IPS-NIHi11 (cell line): ENCODE data around the gene RSPRY1.
"Not testable (repeated sequence)": the region's sequence is repeated elsewhere in the genome, so short reads cannot be mapped to it uniquely, and the experiment has no call there.

Experiments used
- DNase-seq: peaks from one replicate; pipeline ENCODE4 v3.0.0; 2012; ENCODE audit warnings: mixed read lengths, low spot score

RSPRY1 gene

DNA sequence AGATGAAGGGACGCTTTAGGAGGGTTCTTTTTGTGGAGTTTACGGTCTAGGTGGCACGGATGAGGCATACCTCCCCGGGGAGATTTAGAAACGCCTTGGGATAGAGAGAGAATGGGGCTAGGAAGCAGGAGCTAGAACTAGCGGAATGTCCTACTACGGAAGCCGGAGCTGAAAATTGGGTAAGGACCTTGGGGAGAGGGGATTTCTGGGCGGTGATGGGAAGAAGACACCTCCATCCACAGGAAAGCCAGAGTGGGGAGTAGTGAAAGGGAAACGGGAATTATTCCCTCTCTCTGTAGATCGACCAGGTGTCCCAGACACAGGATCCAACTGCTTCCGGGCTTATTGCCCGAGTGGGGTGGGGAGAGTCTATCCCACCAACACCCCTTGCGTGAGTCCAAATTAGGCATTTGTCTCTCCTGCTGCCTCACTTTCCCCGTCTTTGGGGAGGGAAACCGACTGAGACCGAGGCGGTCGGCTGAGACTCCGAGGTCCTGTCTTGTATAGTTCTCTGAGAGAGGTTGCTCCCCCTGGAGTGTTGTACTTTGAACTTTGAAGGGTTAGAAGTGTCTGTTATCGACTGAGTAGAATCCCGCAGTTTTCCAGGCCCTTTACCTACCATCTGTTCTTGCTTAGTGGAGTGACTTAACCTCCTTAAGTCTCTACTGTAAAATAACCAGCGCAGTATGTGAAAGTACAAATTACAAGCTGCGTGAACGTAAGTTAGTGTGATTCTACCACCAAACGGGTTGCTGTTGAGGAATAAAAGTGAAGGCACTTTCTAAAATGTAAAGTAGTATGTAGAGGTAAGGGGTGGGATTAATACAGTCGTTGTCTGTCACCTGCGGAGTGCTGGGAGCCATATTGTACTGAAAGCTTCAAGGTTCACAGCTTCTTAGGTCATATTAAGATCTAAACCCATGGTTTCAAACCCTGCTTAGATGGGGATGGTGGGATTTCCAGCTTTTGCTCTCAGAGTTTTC is 1.0 kb downstream of the RSPRY1 start:
- DNase-seq, result peak; percentile 23

DNA sequence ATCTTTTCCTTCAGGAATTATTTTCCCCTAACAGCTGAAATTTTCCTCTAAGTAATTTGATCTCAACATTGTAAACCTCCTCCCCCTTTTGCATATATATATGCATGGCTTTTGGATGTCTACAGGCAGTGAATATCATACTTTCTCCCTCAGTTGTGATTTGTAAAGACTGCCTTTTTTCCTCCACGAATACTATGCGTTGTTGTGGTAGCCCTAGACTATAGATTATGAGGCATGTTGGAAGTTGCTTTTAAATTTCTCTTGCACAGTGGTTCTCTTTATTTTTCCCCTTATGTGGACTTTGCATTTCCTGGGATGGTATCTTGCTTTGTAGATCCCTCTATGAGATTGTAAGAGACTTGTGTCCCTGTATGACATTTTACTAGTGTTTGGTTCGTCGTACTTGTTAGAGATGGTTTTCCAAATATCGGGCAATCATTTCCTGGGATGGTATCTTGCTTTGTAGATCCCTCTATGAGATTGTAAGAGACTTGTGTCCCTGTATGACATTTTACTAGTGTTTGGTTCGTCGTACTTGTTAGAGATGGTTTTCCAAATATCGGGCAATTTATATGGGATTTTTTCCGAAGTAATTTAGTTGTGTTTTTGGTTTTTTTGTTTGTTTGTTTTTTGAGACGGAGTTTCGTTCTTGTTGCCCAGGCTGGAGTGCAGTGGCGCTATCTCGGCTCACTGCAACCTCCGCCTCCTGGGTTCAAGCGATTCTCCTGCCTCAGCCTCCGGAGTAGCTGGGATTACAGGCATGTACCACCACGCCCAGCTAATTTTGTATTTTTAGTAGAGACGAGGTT is 2.0 kb downstream of the RSPRY1 start:
- DNase-seq, result not testable (repeated sequence)

DNA sequence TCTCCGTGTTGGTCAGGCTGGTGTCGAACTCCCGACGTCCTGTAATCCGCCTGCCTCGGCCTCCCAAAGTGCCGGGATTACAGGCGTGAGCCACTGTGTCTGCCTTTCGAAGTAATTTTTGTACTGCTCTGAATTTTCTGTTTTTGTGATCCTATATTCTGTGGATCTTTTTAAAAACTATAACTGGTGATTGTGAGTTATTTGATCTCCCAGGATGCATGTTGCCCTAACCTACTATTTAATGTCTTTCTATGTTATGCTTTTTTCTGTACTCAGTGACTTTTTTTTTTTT is 2.5 kb downstream of the RSPRY1 start:
- DNase-seq, result no peak

DNA sequence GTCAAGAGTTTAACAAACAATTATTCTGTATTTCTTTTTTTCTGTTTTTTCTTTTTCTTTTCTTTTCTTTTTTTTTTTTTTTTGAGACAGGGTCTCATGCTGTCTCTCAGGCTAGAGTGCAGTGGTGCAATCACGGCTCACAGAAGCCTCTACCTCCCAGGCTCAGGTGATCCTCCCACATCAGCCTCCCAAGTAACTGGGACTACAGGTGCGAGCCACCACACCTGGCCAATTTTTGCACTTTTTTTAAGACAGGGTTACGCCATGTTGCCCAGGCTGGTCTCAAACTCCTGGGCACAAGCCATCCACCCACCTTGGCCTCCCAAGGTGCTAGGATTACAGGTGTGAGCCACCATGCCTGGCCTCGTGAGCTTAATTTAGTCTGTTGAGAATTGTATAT is 3.4 kb downstream of the RSPRY1 start:
- DNase-seq, result not testable (repeated sequence)

DNA sequence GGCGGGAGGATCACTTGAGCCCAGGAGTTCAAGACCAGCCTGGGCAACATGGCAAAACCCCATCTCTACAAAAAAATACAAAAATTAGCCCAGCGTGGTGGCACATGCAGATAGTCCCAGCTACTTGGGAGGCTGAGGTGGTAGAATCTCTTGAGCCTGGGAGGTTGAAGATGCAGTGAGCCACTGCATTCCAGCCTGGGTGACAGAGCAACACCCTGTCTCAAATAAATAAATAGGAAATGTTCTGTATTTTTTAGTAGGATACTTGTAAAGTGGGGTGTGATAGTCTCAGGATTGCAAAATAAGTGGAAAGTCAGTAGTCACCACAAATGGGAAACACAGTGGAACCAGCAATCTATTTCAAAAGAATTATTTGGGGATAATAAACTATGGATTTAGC is 4.0 kb downstream of the RSPRY1 start:
- no peak for DNase-seq

DNA sequence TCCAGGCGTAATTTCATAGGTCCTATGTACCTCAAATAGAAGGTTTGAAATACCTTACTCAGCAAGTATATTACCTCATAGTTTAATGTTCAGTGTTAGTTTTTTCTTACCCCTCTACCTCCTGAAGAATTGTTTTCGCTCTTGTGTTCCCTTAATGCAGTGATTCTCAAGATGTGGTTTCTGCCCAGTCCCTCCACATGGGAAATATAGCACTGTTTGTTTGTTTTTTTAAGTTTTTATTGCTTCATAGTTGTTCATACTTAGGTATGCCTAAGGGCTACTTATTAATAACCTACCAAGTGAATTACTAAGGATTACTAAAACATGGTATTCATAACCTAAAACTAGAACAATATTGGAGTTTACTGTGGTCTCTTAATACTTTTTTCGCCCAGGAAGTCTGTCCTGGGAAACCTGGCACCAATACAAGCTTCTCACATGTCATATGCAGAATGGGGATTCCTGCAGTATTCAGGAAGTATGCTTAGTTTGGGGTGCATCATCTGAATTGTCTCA is 5.0 kb downstream of the RSPRY1 start:
- DNase-seq, result no peak

DNA sequence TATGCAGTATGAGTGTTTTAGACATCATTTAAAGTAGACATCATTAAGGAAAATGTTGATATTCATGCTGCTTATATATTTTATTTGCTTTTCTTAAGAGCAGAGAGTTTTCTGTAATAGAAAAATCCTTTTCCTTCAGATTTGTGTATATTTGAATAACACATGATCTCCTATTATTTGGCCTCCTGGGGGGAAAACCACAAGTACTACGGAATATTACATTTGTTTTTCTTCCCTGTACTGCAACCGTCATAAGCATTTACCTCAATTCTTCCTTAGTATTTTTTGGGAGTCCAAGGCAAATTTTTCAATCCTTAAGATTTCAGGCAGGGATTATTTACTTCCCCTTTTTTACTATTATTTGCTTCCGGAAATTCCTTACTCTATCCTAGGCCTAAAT is 6.0 kb downstream of the RSPRY1 start:
- no peak for DNase-seq

DNA sequence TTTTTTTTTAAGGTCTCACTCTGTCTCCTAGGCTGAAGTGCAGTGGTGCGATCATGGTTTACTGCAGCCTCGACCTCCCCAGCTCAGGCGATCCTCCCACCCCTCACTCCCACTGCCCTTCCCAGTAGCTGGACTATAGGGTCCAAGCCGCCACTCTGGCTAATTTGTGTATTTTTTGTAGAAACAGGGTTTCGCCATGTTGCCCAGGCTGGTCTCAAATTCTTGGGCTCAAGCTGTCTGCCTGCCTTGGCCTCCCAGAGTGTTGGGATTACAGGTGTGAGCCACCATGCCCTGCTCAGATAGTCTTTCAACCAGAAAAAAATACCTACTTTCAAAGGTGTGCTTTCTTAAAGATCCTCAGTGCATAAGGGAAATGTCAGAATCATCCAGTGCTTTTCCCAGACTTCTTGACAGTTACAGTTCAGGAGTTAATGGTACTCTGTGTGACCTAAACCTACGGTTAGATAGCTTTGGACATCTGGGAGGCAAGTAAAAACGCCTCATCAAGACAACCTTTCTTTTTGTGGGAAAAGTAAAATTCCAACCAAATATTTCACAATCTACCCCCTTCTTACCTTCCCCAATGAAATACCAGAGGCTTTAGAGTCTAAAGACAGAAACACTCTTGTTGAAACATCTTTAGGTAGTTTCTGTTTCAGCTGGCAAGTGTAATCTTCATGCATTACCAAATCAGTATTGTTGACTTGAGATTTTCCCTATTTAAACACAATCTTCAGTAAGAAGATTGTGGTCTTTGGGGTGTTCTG is 6.8 kb downstream of the RSPRY1 start:
- DNase-seq, result no peak

DNA sequence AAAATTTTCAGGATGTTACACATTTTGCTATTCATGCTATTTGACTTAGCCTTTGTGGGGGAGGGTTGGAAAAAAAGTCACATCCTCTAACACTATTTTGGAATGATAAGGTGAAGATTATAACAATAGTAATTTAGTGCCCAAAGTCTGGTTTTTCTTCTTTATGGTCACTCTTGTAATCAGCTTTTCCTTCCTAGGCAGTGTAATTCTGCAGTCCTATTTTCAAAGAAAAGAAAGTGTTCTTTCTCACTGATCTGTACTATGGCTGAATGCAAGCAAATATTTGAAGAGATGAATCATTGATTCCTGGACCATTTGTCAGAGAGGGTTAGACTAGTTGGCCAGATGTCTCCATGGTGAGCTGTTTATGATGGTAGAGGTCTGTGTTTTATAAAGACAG is 8.4 kb downstream of the RSPRY1 start:
- no peak for DNase-seq

DNA sequence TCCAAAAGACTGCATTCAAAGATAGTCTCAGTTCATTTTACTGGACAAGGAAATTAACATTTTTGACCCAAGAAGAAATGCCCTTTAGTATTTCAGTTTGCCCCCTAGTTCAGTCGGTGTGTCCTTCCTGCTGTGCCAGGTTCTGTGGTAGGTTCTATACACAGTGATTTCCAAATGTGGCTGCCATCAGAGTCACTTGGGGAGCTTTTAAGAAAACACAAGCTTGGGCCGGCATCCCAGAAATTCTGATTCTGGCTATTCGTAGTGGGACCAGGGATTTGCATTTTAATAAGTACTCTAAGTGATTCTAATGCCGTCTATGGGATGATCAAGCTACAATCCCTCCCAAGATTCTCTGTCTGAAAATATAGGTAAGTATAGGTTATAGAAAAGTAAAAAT is 10.2 kb downstream of the RSPRY1 start:
- no peak for DNase-seq

DNA sequence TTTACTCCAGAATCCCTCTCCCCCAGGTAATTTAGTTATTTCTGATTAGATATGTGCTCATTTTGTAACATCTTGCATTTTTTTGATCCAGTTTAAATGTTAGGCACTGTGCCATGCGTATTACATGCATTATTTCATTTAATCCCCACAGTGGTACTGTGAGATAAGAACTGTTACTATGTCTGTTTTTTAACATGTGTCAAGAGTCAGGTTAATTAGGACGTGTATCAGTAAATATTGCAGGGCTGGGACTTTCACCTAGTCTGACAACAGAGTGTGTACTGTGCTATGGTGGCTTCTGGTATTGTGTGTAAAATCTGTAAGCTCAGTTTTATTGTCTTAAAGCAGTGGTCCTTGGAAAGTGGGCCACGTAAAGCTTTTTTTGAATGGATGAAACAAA is 10.6 kb downstream of the RSPRY1 start:
- no peak for DNase-seq

DNA sequence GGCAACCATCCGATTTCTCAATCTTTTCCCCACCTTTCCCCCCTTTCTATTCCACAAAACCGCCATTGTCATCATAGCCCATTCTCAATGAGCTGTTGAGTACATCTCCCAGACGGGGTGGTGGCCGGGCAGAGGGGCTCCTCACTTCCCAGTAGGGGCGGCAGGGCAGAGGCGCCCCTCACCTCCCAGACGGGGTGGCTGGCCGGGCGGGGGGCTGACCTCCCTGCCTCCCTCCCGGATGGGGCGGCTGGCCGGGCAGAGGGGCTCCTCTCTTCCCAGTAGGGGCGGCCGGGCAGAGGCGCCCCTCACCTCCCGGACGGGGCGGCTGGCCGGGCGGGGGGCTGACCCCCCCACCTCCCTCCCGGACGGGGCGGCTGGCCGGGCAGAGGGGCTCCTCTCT is 14.2 kb downstream of the RSPRY1 start:
- not testable (repeated sequence) for DNase-seq

DNA sequence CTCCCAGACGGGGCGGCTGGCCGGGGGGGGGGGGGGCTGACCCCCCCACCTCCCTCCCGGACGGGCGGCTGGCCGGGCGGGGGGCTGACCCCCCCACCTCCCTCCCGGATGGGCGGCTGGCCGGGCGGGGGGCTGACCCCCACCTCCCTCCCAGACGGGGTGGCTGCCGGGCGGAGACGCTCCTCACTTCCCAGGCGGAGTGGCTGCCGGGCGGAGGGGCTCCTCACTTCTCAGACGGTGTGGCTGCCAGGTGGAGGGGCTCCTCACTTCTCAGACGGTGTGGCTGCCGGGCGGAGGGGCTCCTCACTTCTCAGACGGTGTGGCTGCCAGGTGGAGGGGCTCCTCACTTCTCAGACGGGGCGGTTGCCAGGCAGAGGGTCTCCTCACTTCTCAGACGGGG is 14.8 kb downstream of the RSPRY1 start:
- DNase-seq, result not testable (repeated sequence)

DNA sequence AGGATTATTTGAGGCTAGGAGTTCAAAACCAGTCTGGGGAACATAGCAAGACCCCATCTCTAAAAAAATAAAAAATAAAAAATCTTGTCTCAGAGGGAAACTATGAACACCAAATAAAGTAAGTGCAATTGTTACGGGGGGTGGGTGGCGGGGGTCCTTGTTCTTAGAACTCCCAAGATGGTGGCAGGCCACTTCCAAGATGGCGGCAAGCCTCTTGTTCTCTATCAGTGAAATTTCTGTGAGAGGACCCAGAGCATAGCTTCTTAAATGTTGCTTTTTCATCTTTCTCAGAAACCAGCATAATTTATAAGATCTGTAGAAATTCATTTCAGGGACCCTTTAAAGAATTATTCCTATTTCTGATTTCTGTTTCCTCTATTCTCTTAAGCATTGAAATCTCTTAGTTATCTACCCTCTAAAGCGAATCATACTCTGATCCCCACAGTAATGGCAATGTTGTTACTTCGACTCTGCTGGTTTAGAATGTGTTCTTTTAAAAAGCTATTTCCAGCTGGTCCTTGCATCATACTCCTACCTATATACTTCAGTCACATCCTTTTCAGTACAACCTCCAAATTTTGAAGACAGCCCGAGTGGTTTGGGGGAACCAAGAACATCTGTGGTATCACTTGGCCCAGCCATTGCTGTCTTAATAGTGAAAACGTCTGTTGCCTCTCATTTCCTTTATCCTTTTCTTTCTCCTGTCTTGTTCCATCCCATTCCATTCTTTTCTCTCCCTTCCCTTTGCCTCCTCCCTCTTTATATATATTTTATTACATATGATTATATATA is 16.2 kb downstream of the RSPRY1 start:
- DNase-seq, result no peak

DNA sequence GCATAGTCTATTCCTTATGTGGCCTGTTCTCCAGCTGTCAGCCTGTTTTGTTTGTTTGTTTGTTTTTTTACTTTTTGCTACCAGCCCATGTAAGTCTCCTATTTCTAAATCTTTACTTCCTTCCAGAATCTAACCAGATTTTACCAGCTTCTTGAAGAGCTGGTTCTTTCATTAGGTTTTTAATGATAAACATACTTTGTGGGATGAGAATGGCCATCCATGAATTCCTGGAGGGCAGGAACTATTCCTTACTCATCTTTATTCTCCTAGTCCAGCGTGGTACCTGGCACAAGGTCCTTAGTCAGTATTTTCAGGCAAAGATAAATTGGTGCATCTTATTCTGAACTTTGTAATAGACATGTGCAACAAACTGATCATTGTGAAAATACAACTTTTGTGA is 17.3 kb downstream of the RSPRY1 start:
- DNase-seq, result no peak

DNA sequence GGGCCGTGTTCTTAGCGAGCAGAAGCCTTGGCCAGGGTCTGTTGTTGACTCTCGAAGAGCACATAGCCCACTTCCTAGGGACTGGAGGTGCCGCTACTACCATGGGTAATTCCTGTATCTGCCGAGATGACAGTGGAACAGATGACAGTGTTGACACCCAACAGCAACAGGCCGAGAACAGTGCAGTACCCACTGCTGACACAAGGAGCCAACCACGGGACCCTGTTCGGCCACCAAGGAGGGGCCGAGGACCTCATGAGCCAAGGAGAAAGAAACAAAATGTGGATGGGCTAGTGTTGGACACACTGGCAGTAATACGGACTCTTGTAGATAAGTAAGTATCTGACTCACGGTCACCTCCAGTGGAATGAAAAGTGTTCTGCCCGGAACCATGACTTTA is 18.5 kb downstream of the RSPRY1 start:
- peak; percentile 35 for DNase-seq

DNA sequence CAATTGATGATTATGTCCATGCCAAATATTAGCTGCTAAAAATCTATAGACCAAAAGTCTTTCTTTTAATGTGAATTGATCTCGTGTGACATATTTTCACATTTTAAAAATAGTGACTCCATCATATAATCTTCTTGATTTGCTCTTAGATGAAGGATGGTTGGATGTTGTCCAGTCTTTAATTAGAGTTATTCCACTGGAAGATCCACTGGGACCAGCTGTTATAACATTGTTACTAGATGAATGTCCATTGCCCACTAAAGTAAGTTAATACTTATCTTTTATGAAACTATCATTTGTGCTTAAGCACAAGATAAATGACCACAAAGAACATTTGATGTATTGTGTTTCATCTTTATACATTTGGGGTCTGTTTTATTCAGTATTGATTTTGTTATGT is 22.8 kb downstream of the RSPRY1 start:
- no peak for DNase-seq

DNA sequence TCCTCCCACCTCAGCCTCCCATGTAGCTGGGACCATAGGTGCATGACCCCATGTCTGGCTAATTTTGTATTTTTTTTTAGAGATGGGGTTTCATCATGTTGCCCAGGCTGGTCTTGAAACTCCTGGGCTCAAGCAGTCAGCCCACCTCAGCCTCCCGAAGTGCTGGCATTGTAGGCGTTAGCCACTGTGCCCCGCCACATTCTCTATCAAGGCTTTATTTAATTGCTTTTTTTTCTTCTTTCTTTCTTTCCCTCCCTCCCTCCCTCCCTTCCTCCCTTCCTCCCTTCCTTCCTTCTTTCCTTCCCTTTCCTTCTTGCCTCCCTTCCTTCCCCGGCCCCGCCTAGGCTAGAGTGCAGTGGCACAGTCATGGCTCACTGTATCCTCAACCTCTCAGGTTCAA is 23.7 kb downstream of the RSPRY1 start:
- no peak for DNase-seq

DNA sequence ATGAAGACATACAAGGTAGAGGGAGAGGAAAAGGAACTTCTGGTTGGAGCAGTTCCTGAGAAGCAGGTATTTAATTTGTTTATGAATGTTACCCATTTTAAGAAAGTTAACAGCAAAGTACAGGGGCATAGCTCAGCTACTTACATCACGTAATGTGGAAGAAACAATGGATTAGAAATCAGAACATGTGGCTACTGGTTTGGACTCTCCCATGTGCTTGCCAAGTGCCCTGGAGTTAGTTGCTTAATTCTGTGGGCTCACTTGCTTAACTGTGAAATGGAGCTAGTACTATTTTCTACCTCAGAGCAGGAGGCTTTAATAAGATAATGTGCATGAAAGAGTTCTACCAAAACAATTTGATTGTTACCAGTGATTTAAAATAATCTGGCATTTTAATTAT is 27.3 kb downstream of the RSPRY1 start:
- DNase-seq, result no peak

DNA sequence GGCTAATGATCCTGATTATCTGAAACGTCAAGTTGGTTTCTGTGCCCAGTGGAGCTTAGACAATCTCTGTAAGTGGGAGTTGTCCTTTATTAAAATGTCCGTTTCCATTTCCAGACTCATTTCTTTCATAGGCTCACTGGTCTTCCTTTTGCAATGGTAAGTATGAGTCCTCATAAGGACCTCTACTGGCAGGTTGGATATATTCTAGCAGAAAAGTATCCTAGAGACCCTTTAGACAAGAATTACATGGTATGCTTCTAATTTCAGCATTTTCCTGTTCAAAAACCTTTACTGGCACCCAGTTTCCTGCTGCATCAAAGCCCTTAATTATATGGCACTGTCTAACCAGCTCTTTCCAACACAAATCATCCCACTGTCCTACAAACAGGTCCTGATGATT is 30.8 kb downstream of the RSPRY1 start:
- no peak for DNase-seq

DNA sequence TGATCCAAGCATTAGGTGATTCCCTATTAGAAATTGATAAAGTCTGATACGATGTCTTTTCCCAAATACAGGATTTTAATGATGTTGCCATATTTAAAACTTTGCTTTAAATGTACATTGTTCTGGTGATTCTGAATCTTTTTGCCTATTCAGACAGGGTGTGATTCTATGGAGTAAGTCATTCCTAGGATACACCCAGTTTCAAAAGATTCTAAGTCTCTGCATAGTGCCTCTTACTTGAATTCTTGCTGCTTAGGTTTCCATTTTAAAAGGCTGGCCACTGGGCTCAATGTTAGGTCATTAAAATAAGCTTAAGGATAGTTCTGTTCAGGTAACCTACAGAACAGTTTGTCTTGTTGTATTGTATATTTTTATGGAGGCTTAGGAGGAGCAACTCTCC is 36.9 kb downstream of the RSPRY1 start:
- DNase-seq, result no peak
